ENCODE data around the gene RUNX1. TPM values are rescaled to one million over a fixed set of nuclear protein-coding genes. Genes with fewer than 3 reads are reported as not detected.
A peak's percentile ranks its signal among the peaks of the same experiment; 100 is the strongest.

Gene RUNX1
- total and polyA plus RNA-seq, 2 donors, result 18.5 to 29.6 TPM

- Histone ChIP-seq H3K4me3 (ENCODE audit: low read length in 2 of 2) (peak overlapping the region; percentile 4 to 91), H3K36me3 (ENCODE audit: control insufficient read depth in 2 of 2, insufficient read depth in 2 of 2, low read length in 1 of 2) (peaks cover 3 to 49% of the 10 kb centered on the region in 2 donors), H3K4me1 (ENCODE audit: control insufficient read depth in 2 of 2, insufficient read depth in 2 of 2, low read length in 2 of 2) (peaks cover 56 to 65% of the 10 kb centered on the region in 2 donors), H3K27me3 (ENCODE audit: control insufficient read depth in 2 of 2, insufficient read depth in 1 of 2, low read length in 1 of 2) (no peaks in the 10 kb centered on the region), H3K9me3 (ENCODE audit: control insufficient read depth in 2 of 2, insufficient read depth in 1 of 2, low read length in 1 of 2) (no peaks in the 10 kb centered on the region), H3K27ac (ENCODE audit: low read depth in 1 of 2, low read length in 1 of 2) (peak overlapping the region; percentile 66 to 94)
- no peak for DNase-seq (ENCODE audit: low read depth in 6 of 9, low spot score in 9 of 9)
- 96% methylated on average over 3 of the region's 3 CpGs for WGBS
Observed at GRCh38 chr21:35044128-35044527, 5.0 kb downstream of the RUNX1 start.

- H3K4me3 ChIP-seq (ENCODE audit: low read length in 2 of 2), result no peak overlapping the region
- peaks cover 61 to 71% of the 10 kb centered on the region in 2 donors for H3K4me1 ChIP-seq (ENCODE audit: control insufficient read depth in 2 of 2, insufficient read depth in 2 of 2, low read length in 2 of 2)
- H3K36me3 ChIP-seq (ENCODE audit: control insufficient read depth in 2 of 2, insufficient read depth in 2 of 2, low read length in 1 of 2), result peaks cover 7 to 54% of the 10 kb centered on the region in 2 donors
- no peaks in the 10 kb centered on the region for H3K9me3 ChIP-seq (ENCODE audit: control insufficient read depth in 2 of 2, insufficient read depth in 1 of 2, low read length in 1 of 2)
- H3K27ac ChIP-seq (ENCODE audit: low read depth in 1 of 2, low read length in 1 of 2), result peak overlapping the region; percentile 10 to 94
- peak in 1 of 9 donors; percentile 74 for DNase-seq (ENCODE audit: low read depth in 6 of 9, low spot score in 9 of 9)
- no peaks in the 10 kb centered on the region for H3K27me3 ChIP-seq (ENCODE audit: control insufficient read depth in 2 of 2, insufficient read depth in 1 of 2, low read length in 1 of 2)
Observed at GRCh38 chr21:35043549-35043948, 5.6 kb downstream of the RUNX1 start.

- Histone ChIP-seq H3K27ac (ENCODE audit: low read depth in 1 of 2, low read length in 1 of 2) (peak overlapping the region; percentile 69 to 94), H3K9me3 (ENCODE audit: control insufficient read depth in 2 of 2, insufficient read depth in 1 of 2, low read length in 1 of 2) (no peaks in the 10 kb centered on the region), H3K4me3 (ENCODE audit: low read length in 2 of 2) (no peak overlapping the region), H3K36me3 (ENCODE audit: control insufficient read depth in 2 of 2, insufficient read depth in 2 of 2, low read length in 1 of 2) (peaks cover 7 to 61% of the 10 kb centered on the region in 2 donors), H3K4me1 (ENCODE audit: control insufficient read depth in 2 of 2, insufficient read depth in 2 of 2, low read length in 2 of 2) (peaks cover 69 to 78% of the 10 kb centered on the region in 2 donors), H3K27me3 (ENCODE audit: control insufficient read depth in 2 of 2, insufficient read depth in 1 of 2, low read length in 1 of 2) (no peaks in the 10 kb centered on the region)
- DNase-seq (ENCODE audit: low read depth in 6 of 9, low spot score in 9 of 9), result peak in 1 of 9 donors; percentile 53
- WGBS, result 75% methylated on average over 6 of the region's 6 CpGs
Observed at GRCh38 chr21:35042836-35043235, 6.3 kb downstream of the RUNX1 start.

- Histone ChIP-seq H3K9me3 (ENCODE audit: control insufficient read depth in 2 of 2, insufficient read depth in 1 of 2, low read length in 1 of 2) (no peaks in the 10 kb centered on the region), H3K27ac (ENCODE audit: low read depth in 1 of 2, low read length in 1 of 2) (peak overlapping the region in 1 of 2 donors; percentile 18), H3K27me3 (ENCODE audit: control insufficient read depth in 2 of 2, insufficient read depth in 1 of 2, low read length in 1 of 2) (no peaks in the 10 kb centered on the region), H3K4me3 (ENCODE audit: low read length in 2 of 2) (no peak overlapping the region), H3K36me3 (ENCODE audit: control insufficient read depth in 2 of 2, insufficient read depth in 2 of 2, low read length in 1 of 2) (peaks cover 7 to 70% of the 10 kb centered on the region in 2 donors), H3K4me1 (ENCODE audit: control insufficient read depth in 2 of 2, insufficient read depth in 2 of 2, low read length in 2 of 2) (peaks cover 78 to 88% of the 10 kb centered on the region in 2 donors)
- WGBS, result 59% methylated on average over 4 of the region's 4 CpGs
- no peak for DNase-seq (ENCODE audit: low read depth in 6 of 9, low spot score in 9 of 9)
Observed at GRCh38 chr21:35041881-35042280, 7.2 kb downstream of the RUNX1 start.

GRCh38 chr21:35041122-35041521 lies 8.0 kb downstream of the RUNX1 start:
- Histone ChIP-seq H3K9me3 (ENCODE audit: control insufficient read depth in 2 of 2, insufficient read depth in 1 of 2, low read length in 1 of 2) (no peaks in the 10 kb centered on the region), H3K36me3 (ENCODE audit: control insufficient read depth in 2 of 2, insufficient read depth in 2 of 2, low read length in 1 of 2) (peaks cover 7 to 78% of the 10 kb centered on the region in 2 donors), H3K4me3 (ENCODE audit: low read length in 2 of 2) (no peak overlapping the region), H3K4me1 (ENCODE audit: control insufficient read depth in 2 of 2, insufficient read depth in 2 of 2, low read length in 2 of 2) (peaks cover 83 to 93% of the 10 kb centered on the region in 2 donors), H3K27me3 (ENCODE audit: control insufficient read depth in 2 of 2, insufficient read depth in 1 of 2, low read length in 1 of 2) (no peaks in the 10 kb centered on the region), H3K27ac (ENCODE audit: low read depth in 1 of 2, low read length in 1 of 2) (peak overlapping the region in 1 of 2 donors; percentile 79)
- no peak for DNase-seq (ENCODE audit: low read depth in 6 of 9, low spot score in 9 of 9)
- WGBS, result 94% methylated on average over 5 of the region's 5 CpGs

GRCh38 chr21:35039595-35040289 lies 9.4 kb downstream of the RUNX1 start:
- Histone ChIP-seq H3K27me3 (ENCODE audit: control insufficient read depth in 2 of 2, insufficient read depth in 1 of 2, low read length in 1 of 2) (no peaks in the 10 kb centered on the region), H3K4me1 (ENCODE audit: control insufficient read depth in 2 of 2, insufficient read depth in 2 of 2, low read length in 2 of 2) (peaks cover 86 to 93% of the 10 kb centered on the region in 2 donors), H3K36me3 (ENCODE audit: control insufficient read depth in 2 of 2, insufficient read depth in 2 of 2, low read length in 1 of 2) (peaks cover 17 to 79% of the 10 kb centered on the region in 2 donors), H3K4me3 (ENCODE audit: low read length in 2 of 2) (no peak overlapping the region), H3K9me3 (ENCODE audit: control insufficient read depth in 2 of 2, insufficient read depth in 1 of 2, low read length in 1 of 2) (no peaks in the 10 kb centered on the region), H3K27ac (ENCODE audit: low read depth in 1 of 2, low read length in 1 of 2) (peak overlapping the region; percentile 39 to 79)
- DNase-seq (ENCODE audit: low read depth in 6 of 9, low spot score in 9 of 9), result peak in 5 of 9 donors; percentile 66 to 89 (median 72)
- 36% methylated on average over 3 of the region's 3 CpGs for whole genome bisulfite sequencing

GRCh38 chr21:35038772-35039319 lies 10.3 kb downstream of the RUNX1 start:
- WGBS, result 89% methylated on average over 5 of the region's 5 CpGs
- Histone ChIP-seq H3K9me3 (ENCODE audit: control insufficient read depth in 2 of 2, insufficient read depth in 1 of 2, low read length in 1 of 2) (no peaks in the 10 kb centered on the region), H3K27ac (ENCODE audit: low read depth in 1 of 2, low read length in 1 of 2) (no peak overlapping the region), H3K4me3 (ENCODE audit: low read length in 2 of 2) (no peak overlapping the region), H3K36me3 (ENCODE audit: control insufficient read depth in 2 of 2, insufficient read depth in 2 of 2, low read length in 1 of 2) (peaks cover 23 to 79% of the 10 kb centered on the region in 2 donors), H3K27me3 (ENCODE audit: control insufficient read depth in 2 of 2, insufficient read depth in 1 of 2, low read length in 1 of 2) (no peaks in the 10 kb centered on the region), H3K4me1 (ENCODE audit: control insufficient read depth in 2 of 2, insufficient read depth in 2 of 2, low read length in 2 of 2) (peaks cover 79 to 93% of the 10 kb centered on the region in 2 donors)
- DNase-seq (ENCODE audit: low read depth in 6 of 9, low spot score in 9 of 9), result peak in 1 of 9 donors; percentile 10

- Histone ChIP-seq H3K27ac (ENCODE audit: low read depth in 1 of 2, low read length in 1 of 2) (peak overlapping the region; percentile 27 to 46), H3K36me3 (ENCODE audit: control insufficient read depth in 2 of 2, insufficient read depth in 2 of 2, low read length in 1 of 2) (peaks cover 23 to 77% of the 10 kb centered on the region in 2 donors), H3K27me3 (ENCODE audit: control insufficient read depth in 2 of 2, insufficient read depth in 1 of 2, low read length in 1 of 2) (no peaks in the 10 kb centered on the region), H3K4me3 (ENCODE audit: low read length in 2 of 2) (no peak overlapping the region), H3K9me3 (ENCODE audit: control insufficient read depth in 2 of 2, insufficient read depth in 1 of 2, low read length in 1 of 2) (no peaks in the 10 kb centered on the region), H3K4me1 (ENCODE audit: control insufficient read depth in 2 of 2, insufficient read depth in 2 of 2, low read length in 2 of 2) (peaks cover 70 to 85% of the 10 kb centered on the region in 2 donors)
- 79% methylated on average over 7 of the region's 7 CpGs for WGBS
- no peak for DNase-seq (ENCODE audit: low read depth in 6 of 9, low spot score in 9 of 9)
Observed at GRCh38 chr21:35037384-35037765, 11.7 kb downstream of the RUNX1 start.

Data from thymus (tissue), 11 donors.